Spinal cord (tissue), 10 donors: Measurements from ENCODE around the gene ALCAM. TPM values are rescaled to one million over a fixed set of nuclear protein-coding genes. Genes with fewer than 3 reads are reported as not detected.

Source experiments
- DNase-seq, 6 donors: peaks; one replicate each; pipeline versions ENCODE4 v3.0.0 to v3.0.0-alpha.2; 2013 to 2015; ENCODE audit warnings: low spot score in 6 of 6, low read depth in 4 of 6
- H3K27ac ChIP-seq: one replicate; pipeline ENCODE4 v1.5.1; 2013; ENCODE audit warnings: low read depth, low read length, control low read depth
- H3K27me3 ChIP-seq: one replicate; pipeline ENCODE4 v1.6.1; 2013; ENCODE audit warnings: low read length; ENCODE audit not compliant: control insufficient read depth, insufficient read depth
- H3K36me3 ChIP-seq: one replicate; pipeline ENCODE4 v1.6.1; 2013; ENCODE audit warnings: low read length; ENCODE audit not compliant: control insufficient read depth, insufficient read depth
- H3K4me1 ChIP-seq: one replicate; pipeline ENCODE4 v1.6.1; 2013; ENCODE audit warnings: low read length; ENCODE audit not compliant: control insufficient read depth, insufficient read depth
- H3K4me3 ChIP-seq: one replicate; pipeline ENCODE4 v1.5.1; 2013; ENCODE audit warnings: low read depth, low read length, control low read depth
- H3K9me3 ChIP-seq: one replicate; pipeline ENCODE4 v1.6.1; 2013; ENCODE audit warnings: low read length; ENCODE audit not compliant: control insufficient read depth, insufficient read depth
- WGBS: methylation state at CpG from one replicate; pipeline ENCODE4 v1.1.5; 2013; ENCODE audit warnings: missing lambda C conversion rate; ENCODE audit not compliant: insufficient coverage; 5-methylcytosine and 5-hydroxymethylcytosine counted together
- polyA plus RNA-seq, 2 donors: library from polyadenylated mRNA; unstranded; fragments of 120-200 nt; gene quantifications; one replicate each; pipeline ENCODE4 v1.2.1, GENCODE V29; 2013; ENCODE audit not compliant: insufficient read length in 2 of 2
- total RNA-seq, 2 donors: library from RNA; depleted of rRNA in 1 of 2; stranded (reverse); fragments of 120-200 nt in 1 of 2; fragments of >200 nt in 1 of 2; gene quantifications; one replicate each; pipeline versions ENCODE4 v1.2.3 to v1.2.4, GENCODE V29; 2013 to 2014
- donor health status: healthy.

ALCAM gene
- total and polyA plus RNA-seq, 4 donors: 135 to 305 (median 214) TPM

- Histone ChIP-seq H3K9me3 (no peaks in the 10 kb centered on the region), H3K27ac (no peak overlapping the region), H3K4me3 (no peak overlapping the region), H3K36me3 (no peaks in the 10 kb centered on the region), H3K27me3 (no peaks in the 10 kb centered on the region), H3K4me1 (no peaks in the 10 kb centered on the region)
- WGBS: no CpG with 5 or more reads among the region's 3 CpGs
- no peak for DNase-seq
Measured at GRCh38 chr3:105417525-105418289, 51.0 kb downstream of the ALCAM start.

DNA sequence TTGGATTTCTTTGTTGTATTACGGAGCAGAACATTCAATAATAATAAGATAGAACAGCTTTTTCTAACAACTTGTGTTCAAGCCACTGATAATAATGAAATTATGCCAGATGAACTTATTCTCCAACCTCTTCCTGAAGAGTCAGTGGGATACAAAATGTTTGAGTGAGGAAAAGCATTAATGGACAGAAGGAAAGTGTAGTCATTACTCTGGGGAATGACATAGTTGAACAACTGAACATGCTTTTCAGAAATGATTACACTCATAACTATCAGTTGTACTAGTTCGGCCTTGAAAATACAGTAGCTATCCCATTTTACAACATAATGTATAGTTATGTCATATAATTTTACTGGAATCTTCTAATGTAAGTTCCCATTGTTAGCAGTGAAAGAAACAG, 55.9 kb downstream of the ALCAM start:
- no CpG with 5 or more reads among the region's 2 CpGs for WGBS
- Histone ChIP-seq H3K4me1 (no peaks in the 10 kb centered on the region), H3K27me3 (no peaks in the 10 kb centered on the region), H3K9me3 (no peaks in the 10 kb centered on the region), H3K4me3 (no peak overlapping the region), H3K27ac (no peak overlapping the region), H3K36me3 (no peaks in the 10 kb centered on the region)
- DNase-seq: no peak

GRCh38 chr3:105423397-105423796, 56.7 kb downstream of the ALCAM start:
- Histone ChIP-seq H3K9me3 (no peaks in the 10 kb centered on the region), H3K27ac (no peak overlapping the region), H3K36me3 (no peaks in the 10 kb centered on the region), H3K27me3 (no peaks in the 10 kb centered on the region), H3K4me1 (no peaks in the 10 kb centered on the region), H3K4me3 (no peak overlapping the region)
- DNase-seq: no peak
- no CpG with 5 or more reads among the region's 2 CpGs for WGBS

GRCh38 chr3:105424412-105425152, 57.9 kb downstream of the ALCAM start:
- no peak overlapping the region for H3K27ac ChIP-seq
- no peaks in the 10 kb centered on the region for H3K9me3 ChIP-seq
- H3K4me3 ChIP-seq: no peak overlapping the region
- no peaks in the 10 kb centered on the region for H3K27me3 ChIP-seq
- no peaks in the 10 kb centered on the region for H3K36me3 ChIP-seq
- no peak for DNase-seq
- no peaks in the 10 kb centered on the region for H3K4me1 ChIP-seq
- no CpG with 5 or more reads among the region's 2 CpGs for WGBS

DNA sequence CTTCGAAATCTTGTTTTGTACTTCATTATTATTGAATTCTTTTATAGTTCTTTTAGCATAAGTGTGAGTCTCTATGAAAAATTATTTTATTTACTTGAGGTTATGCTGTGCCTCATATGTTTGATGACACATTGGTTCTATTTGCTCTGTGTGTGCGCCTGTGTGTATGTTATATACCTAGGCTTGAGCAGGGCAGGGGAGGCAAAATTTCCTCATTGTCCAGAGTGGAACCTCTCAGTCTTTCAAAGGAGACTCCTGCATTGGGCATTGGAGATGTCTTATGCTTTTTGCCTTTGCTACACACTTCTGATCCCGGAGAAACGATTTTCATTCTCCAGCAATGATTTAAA, 58.4 kb downstream of the ALCAM start:
- Histone ChIP-seq H3K4me1 (no peaks in the 10 kb centered on the region), H3K27me3 (no peaks in the 10 kb centered on the region), H3K27ac (no peak overlapping the region), H3K36me3 (no peaks in the 10 kb centered on the region), H3K9me3 (no peaks in the 10 kb centered on the region), H3K4me3 (no peak overlapping the region)
- 100% methylated on average over 1 of the region's 4 CpGs for WGBS
- DNase-seq: no peak

GRCh38 chr3:105427332-105427731, 60.6 kb downstream of the ALCAM start:
- H3K27ac ChIP-seq: no peak overlapping the region
- H3K4me1 ChIP-seq: no peaks in the 10 kb centered on the region
- H3K9me3 ChIP-seq: no peaks in the 10 kb centered on the region
- WGBS: no CpG with 5 or more reads among the region's 1 CpG
- no peak overlapping the region for H3K4me3 ChIP-seq
- H3K36me3 ChIP-seq: no peaks in the 10 kb centered on the region
- no peaks in the 10 kb centered on the region for H3K27me3 ChIP-seq
- DNase-seq: no peak

DNA sequence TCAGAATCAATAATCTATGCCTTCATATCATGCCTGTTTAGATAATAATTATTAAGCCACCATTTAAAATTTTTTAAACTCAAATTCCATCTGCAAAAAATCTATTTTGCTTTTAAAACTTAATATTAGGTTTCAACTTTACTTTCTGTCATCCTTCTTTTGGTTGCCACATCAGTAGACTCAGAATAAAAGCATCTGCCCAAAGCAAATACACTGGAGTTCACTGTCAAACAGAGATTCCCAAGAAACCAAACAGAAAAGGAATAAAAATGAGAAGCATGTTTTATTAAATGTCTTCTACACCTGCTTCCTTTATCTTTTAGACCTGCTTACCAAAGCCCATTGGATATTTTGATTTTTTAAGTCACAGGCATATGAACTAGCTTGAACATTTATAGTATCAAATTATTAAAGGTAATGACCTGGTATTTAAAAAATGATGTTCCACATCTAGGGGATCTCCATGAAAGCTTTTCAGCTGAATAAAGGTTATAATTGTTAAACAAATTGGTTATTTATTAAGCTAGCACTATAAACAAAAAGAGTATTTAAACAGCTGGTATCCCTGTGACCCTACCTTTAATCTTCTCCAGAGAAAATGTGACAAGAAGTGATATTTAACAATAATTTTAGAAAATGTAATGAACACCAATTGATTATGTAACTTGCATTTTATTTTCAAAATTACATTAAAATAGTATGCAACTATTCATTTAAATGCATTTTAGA, 62.5 kb downstream of the ALCAM start:
- H3K9me3 ChIP-seq: no peaks in the 10 kb centered on the region
- H3K27ac ChIP-seq: no peak overlapping the region
- no peak overlapping the region for H3K4me3 ChIP-seq
- no peaks in the 10 kb centered on the region for H3K4me1 ChIP-seq
- no peak for DNase-seq
- no peaks in the 10 kb centered on the region for H3K36me3 ChIP-seq
- H3K27me3 ChIP-seq: no peaks in the 10 kb centered on the region

DNA sequence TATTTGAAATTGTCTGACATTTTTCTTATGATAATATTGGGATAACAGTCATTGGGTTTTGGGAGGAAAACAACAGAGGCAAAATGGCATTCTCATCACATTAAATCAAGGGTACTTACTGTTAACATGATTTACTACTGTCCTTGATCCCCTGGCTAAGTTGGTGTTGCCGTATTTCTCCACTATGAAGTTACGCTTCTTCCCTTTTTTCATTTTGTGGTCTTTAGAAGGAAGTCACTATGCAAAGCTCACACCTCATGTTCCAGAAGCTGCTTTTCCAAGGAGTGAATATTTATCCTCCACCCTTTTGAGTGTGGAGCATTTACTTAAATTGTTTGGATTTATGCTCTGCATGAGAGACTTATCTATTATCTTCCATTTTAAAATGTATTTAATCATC, 63.7 kb downstream of the ALCAM start:
- Histone ChIP-seq H3K4me3 (no peak overlapping the region), H3K27ac (no peak overlapping the region), H3K36me3 (no peaks in the 10 kb centered on the region), H3K4me1 (no peaks in the 10 kb centered on the region), H3K27me3 (no peaks in the 10 kb centered on the region), H3K9me3 (no peaks in the 10 kb centered on the region)
- no peak for DNase-seq
- WGBS: 90% methylated on average over 2 of the region's 2 CpGs

DNA sequence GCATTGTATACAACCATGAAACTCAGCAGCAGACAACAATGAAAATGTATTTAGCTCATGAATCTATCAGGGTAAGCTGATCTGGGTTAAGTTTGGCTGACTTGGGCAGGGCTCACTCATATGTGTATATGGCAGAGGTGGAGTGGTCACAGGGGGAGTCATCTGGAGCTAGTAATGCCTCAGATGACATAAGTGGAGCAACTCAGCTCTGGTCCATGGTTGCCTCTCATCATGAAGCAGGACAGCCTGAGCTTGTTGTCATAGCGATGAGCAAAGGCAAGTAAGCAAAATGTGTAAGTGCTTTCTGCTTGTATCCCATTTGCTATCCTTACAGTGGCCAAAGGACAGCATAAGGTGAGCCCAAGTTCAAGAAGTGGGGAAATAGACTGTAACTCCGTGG, 64.5 kb downstream of the ALCAM start:
- Histone ChIP-seq H3K9me3 (peaks cover 1% of the 10 kb centered on the region), H3K36me3 (no peaks in the 10 kb centered on the region), H3K27me3 (no peaks in the 10 kb centered on the region), H3K27ac (no peak overlapping the region), H3K4me1 (no peaks in the 10 kb centered on the region), H3K4me3 (no peak overlapping the region)
- DNase-seq: no peak
- WGBS: 100% methylated on average over 1 of the region's 2 CpGs
